Adipocyte (in vitro differentiated cells): ENCODE results near the gene NEDD4.
"Not testable (repeated sequence)": the region's sequence is repeated elsewhere in the genome, so short reads cannot be mapped to it uniquely, and the experiment has no call there.

Source experiments
- DNase-seq: peaks from one replicate; pipeline ENCODE4 v3.0.0-alpha.2; 2015; ENCODE audit warnings: low read depth
- H3K27me3 ChIP-seq: replicated peaks from 2 replicates; pipeline ENCODE4 v1.7.0; 2013; ENCODE audit warnings: mild to moderate bottlenecking, low read length, moderate library complexity; ENCODE audit not compliant: control insufficient read depth, insufficient read depth
- H3K36me3 ChIP-seq: 2 replicates; pipeline ENCODE4 v1.7.0; 2013; ENCODE audit warnings: low read length, mild to moderate bottlenecking, moderate library complexity; ENCODE audit not compliant: control insufficient read depth, insufficient read depth, severe bottlenecking
- H3K4me1 ChIP-seq: 2 replicates; pipeline ENCODE4 v1.7.0; 2013; ENCODE audit warnings: mild to moderate bottlenecking, low read length, moderate library complexity; ENCODE audit not compliant: control insufficient read depth, insufficient read depth
- H3K4me3 ChIP-seq: 2 replicates; pipeline ENCODE4 v1.7.0; 2013; ENCODE audit warnings: mild to moderate bottlenecking, low read length, moderate library complexity
- H3K9ac ChIP-seq: 2 replicates; pipeline ENCODE4 v1.7.0; 2013; ENCODE audit warnings: mild to moderate bottlenecking, low read length, moderate library complexity
- H3K9me3 ChIP-seq: 2 replicates; pipeline ENCODE4 v1.7.0; 2013; ENCODE audit warnings: mild to moderate bottlenecking, low read length, moderate library complexity; ENCODE audit not compliant: control insufficient read depth

Gene NEDD4

DNA sequence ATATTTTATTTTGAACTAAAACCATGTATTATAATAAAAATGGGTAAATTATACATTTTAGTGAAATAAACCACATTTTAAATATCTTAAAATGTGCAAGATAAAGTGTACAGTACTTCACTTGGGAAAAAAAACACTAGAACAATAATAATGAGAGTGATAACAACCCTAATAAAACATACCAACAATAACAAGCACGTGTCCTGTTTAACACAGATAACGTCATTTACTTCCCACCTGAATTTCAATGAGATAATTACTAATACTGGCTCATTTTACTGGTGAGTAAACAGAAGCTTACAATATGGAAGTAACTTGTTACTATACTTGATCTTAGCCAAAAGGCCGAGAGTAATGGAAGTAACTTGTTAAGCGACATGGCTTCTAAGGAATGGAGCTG, 140.3 kb downstream of the NEDD4 start:
- no peak for DNase-seq
- Histone ChIP-seq H3K4me1 (no peaks in the 10 kb centered on the region), H3K9me3 (no peaks in the 10 kb centered on the region), H3K4me3 (no peak overlapping the region), H3K36me3 (peaks cover 32% of the 10 kb centered on the region), H3K27me3 (no peaks in the 10 kb centered on the region), H3K9ac (no peak overlapping the region)

DNA sequence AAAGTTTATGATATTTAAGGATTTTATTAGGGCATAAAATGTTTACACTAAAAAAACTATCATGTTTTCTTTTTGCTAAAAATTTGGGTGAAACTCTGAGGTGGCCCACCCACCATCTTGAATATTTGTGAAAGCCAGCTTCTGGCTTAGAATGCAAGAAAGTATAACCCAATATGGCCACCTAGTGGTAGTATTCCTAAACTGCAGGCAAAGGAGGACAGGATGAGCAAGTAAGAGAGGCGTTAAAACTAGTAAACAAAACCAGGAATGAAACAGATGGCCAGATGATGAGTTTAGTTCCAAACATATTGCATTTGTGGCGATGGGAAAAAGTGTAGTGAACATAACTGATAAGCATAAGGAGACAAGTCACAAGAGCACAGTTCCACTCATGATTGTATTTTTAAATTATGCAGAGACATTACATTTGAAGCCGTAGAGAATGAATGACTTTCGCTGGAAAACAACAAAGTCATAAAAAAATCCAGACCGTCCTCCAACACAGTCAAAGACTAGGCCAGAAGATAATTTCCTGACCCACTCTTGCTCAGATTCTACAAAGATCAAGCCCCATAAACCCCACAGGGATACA, 147.2 kb downstream of the NEDD4 start:
- H3K9me3 ChIP-seq: no peaks in the 10 kb centered on the region
- H3K9ac ChIP-seq: no peak overlapping the region
- peaks cover 19% of the 10 kb centered on the region for H3K36me3 ChIP-seq
- no peaks in the 10 kb centered on the region for H3K27me3 ChIP-seq
- H3K4me3 ChIP-seq: no peak overlapping the region
- no peaks in the 10 kb centered on the region for H3K4me1 ChIP-seq
- peak; percentile 92 for DNase-seq

DNA sequence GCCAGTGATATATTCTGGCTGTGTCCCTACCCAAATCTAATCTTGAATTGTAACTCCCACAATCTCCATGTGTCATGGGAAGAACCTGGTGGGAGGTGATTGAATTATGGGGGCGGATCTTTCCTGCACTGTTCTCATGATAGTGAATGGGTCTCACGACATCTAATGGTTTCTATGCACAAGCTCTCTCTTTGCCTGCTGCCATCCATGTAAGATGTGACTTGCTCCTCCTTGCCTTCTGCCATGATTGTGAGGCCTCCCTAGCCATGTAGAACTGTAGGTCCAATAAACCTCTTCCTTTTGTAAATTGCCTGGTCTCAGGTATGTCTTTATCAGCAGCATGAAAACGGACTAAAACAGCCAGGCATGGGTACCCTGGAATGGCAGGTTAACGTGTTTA, 150.5 kb downstream of the NEDD4 start:
- H3K4me3 ChIP-seq, H3K27me3 ChIP-seq, H3K9me3 ChIP-seq, DNase-seq, H3K9ac ChIP-seq, H3K4me1 ChIP-seq: not testable (repeated sequence)
- H3K36me3 ChIP-seq: peaks cover 20% of the 10 kb centered on the region

DNA sequence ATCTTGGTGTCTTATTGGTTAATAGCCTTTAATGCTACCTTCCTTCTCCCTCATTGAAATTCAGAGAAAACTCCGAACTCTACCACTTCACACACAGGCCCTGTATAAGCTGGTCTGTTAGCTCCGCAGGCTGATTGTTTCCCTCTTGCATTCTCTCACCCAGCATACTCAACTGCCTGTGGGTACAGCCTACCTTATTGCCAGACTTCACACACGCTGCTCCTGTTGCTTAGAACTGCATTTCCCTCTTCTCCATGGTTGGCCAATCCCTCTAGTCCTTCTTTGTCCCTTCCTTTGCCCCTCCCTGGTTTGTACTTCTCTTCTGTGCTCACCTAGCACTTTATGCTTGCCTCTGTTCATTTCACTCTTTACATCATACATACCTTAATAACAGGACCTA, 157.5 kb downstream of the NEDD4 start:
- H3K4me1 ChIP-seq: no peaks in the 10 kb centered on the region
- no peaks in the 10 kb centered on the region for H3K27me3 ChIP-seq
- no peaks in the 10 kb centered on the region for H3K9me3 ChIP-seq
- peaks cover 47% of the 10 kb centered on the region for H3K36me3 ChIP-seq
- no peak overlapping the region for H3K9ac ChIP-seq
- no peak overlapping the region for H3K4me3 ChIP-seq
- no peak for DNase-seq

DNA sequence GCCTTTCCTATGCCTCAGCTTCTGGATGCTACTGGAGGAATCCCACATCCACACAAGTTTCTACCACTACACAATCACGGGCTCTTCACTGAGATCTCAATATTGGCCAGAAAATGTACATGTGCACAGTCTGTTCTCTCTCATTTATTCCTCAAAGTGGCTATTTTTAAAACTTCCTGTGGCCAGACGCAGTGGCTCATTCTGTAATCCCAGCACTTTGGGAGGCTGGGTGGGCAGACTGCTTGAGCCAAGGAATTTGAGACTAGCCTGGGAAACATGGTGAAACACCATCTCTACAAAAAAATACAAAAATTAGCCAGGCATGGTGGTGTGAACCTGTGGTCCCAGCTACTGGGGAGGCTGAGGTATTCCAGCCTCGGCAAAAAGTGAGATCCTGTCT, 159.1 kb downstream of the NEDD4 start:
- Histone ChIP-seq H3K9me3 (no peaks in the 10 kb centered on the region), H3K4me3 (no peak overlapping the region), H3K27me3 (no peaks in the 10 kb centered on the region), H3K9ac (no peak overlapping the region), H3K4me1 (no peaks in the 10 kb centered on the region), H3K36me3 (peaks cover 46% of the 10 kb centered on the region)
- no peak for DNase-seq

DNA sequence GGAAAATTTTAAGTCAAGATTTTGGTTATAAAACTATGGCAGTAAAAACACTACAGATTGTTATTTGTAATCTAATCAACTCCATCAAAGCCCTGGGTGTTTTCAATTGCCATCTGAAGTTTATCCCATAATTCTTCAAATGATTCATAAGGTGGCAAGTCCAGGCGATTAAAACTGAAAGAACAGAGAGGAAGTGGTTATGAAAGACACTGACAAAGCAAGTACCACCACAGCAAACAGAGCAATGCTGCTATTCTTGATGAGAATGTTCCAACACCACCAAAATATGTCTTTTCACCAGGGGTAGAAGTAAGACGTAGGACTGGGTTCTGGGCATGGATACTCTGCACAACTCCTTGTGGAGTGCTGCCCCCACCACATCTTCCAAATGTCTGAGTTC, 163.6 kb downstream of the NEDD4 start:
- Histone ChIP-seq H3K36me3 (peaks cover 35% of the 10 kb centered on the region), H3K4me1 (no peaks in the 10 kb centered on the region), H3K9ac (no peak overlapping the region), H3K9me3 (no peaks in the 10 kb centered on the region), H3K27me3 (no peaks in the 10 kb centered on the region), H3K4me3 (no peak overlapping the region)
- no peak for DNase-seq

DNA sequence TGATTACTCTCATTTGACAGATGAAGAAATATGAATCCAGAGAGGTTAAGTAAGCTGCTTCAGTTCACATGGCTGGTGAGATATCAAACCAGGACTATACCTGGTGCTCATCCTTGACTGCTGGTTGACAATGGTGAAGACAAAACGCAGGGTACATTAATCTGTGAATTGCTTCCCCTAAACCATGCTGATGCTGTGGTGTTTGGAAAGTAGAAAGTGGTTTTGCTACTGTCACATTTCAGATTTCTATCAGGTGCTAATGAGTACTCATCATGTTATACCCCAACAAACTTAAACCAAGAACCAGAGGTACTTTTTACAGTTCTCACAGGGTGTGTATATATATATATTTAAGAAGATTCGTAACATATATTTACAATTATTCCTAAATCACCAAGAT, 165.5 kb downstream of the NEDD4 start:
- H3K4me3 ChIP-seq: no peak overlapping the region
- H3K27me3 ChIP-seq: no peaks in the 10 kb centered on the region
- no peak overlapping the region for H3K9ac ChIP-seq
- DNase-seq: no peak
- peaks cover 13% of the 10 kb centered on the region for H3K4me1 ChIP-seq
- H3K9me3 ChIP-seq: no peaks in the 10 kb centered on the region
- H3K36me3 ChIP-seq: peaks cover 27% of the 10 kb centered on the region

DNA sequence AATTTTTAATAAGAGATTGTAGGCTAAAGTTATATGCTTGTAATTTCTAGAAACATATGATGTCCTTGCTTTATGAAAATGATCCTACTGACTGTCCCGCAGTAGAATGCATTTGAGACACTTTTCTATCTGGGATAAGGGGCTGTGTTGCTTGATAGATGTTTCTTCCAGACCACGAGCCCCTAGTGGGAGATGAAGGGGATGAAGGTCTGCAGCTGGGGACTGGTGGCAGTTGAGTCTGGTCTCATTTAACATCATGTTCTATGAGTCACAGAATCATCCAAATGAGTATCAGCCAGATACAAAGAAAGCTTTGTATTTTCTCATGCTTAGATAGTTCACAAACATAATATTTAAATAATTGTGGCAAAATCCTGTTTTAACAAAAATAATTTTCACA, 166.2 kb downstream of the NEDD4 start:
- H3K27me3 ChIP-seq: no peaks in the 10 kb centered on the region
- no peak for DNase-seq
- no peaks in the 10 kb centered on the region for H3K9me3 ChIP-seq

DNA sequence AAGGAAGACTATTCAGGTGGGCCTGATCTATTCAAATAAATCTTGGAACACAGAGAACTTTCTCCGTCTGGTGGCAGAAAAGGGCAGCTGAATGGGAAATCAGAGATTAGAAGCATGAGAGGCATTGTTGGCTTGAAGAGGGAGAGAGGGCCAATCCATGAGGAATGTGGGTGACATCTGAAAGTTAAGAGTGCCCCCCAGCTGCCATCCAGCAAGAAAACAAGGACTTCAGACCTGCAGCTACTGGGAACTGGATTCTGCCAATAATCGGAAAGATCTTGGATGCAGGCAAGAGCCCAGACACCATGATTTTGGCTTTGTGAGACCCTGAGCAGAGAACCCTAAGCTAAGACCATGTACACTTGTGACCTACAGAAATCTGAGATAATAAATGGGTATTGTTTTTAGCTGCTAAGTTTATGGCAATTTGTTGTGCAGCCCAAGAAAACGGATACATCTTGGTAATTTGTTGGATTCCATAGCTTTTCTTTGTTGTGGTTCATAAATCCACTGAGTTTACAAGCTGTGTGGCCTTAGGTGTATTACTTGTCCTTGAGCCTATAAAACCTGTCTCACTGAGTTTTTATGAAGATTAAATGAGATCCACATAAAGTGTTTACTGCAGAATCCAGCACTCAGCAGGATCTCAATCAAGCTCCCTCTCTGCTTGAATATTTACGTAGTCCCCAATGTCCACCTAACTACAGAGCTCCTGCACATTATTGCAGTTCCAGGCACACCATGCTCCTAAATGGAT, 168.4 kb downstream of the NEDD4 start:
- H3K27me3 ChIP-seq: no peaks in the 10 kb centered on the region
- no peak overlapping the region for H3K4me3 ChIP-seq
- no peaks in the 10 kb centered on the region for H3K9me3 ChIP-seq
- no peak for DNase-seq
- H3K4me1 ChIP-seq: peaks cover 18% of the 10 kb centered on the region
- H3K36me3 ChIP-seq: peaks cover 7% of the 10 kb centered on the region
- no peak overlapping the region for H3K9ac ChIP-seq

More for the DNA sequence above, 166.2 kb downstream of the NEDD4 start:
- Histone ChIP-seq H3K4me1 (peaks cover 18% of the 10 kb centered on the region), H3K4me3 (no peak overlapping the region), H3K9ac (no peak overlapping the region), H3K36me3 (peaks cover 20% of the 10 kb centered on the region)

DNA sequence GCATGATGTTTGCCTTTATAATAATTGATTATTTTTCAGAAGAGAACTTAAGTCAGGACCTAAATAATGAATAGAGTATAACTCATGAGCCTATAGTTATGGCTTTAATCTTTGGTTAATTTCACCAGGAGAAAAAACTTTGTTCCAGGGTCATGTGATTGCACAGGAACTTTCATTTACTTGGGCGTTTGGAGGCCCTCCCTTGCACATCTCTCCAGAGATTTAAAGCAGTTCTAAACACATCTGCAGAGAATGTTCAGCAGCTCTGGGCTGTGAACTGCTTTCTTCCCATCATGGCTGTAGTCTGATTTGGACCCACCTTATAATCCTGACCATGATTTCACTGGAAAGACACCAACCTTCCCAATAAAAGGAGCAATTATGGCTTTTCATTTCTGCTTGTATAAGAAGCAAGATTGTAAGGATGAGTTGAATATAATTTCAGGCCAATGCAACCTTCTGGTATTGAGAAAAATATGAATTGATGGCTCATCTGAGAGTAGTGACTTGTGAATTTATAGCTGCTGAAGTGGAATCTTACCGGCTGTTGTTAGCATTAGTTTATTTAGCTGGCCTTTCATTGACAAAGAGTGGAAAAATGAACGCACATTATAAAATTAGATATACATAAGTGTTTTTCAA, 169.6 kb downstream of the NEDD4 start:
- Histone ChIP-seq H3K4me3 (peak overlapping the region; percentile 46), H3K4me1 (peaks cover 18% of the 10 kb centered on the region), H3K27me3 (no peaks in the 10 kb centered on the region), H3K36me3 (peaks cover 3% of the 10 kb centered on the region), H3K9me3 (no peaks in the 10 kb centered on the region), H3K9ac (no peak overlapping the region)
- peak; percentile 45 for DNase-seq

DNA sequence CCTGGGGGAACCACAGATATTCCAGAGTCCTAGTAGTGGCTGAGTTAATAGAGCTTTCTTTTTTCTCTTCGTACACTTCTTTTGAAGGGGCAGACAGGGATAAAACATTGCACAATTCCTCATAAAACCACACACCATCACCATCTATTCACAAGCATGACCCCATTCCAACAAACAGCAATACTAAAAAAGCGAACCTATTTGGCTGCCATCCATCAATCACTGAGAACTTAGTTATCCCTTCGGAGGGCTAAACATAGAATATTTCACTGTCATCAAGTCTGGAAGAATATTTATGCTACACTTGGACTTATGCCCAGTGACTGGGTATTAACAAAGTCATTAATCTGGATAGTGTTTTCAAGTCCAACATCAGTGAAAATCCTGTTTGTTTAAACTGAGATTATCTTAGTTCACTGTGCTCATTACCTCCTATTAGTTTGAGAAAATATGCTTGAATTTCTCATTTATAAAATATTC, 170.2 kb downstream of the NEDD4 start:
- Histone ChIP-seq H3K4me3 (peak overlapping the region; percentile 46), H3K27me3 (no peaks in the 10 kb centered on the region)
- peak; percentile 25 for DNase-seq

More for the DNA sequence above, 170.2 kb downstream of the NEDD4 start:
- Histone ChIP-seq H3K36me3 (no peaks in the 10 kb centered on the region), H3K9ac (no peak overlapping the region), H3K9me3 (no peaks in the 10 kb centered on the region), H3K4me1 (peaks cover 18% of the 10 kb centered on the region)
